ENCODE results near the gene HCRTR1.

DNA sequence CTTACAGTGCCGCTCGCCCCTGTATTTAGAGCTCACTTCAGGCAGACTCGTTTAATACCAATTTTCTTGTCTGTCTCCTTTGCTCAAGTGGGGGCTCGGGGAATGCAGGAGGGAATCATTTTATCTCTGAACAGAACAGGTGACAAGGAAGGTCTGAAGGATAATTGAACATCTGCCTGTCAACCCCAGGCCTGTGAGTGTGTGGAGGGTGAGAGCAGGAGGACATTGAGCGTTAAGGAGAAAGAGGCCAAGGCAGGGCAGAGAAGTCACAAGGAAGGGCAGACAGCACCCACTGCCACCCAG lies 36.9 kb downstream of the HCRTR1 start:
- TF ChIP-seq BRCA1 (IDR thresholded peaks at IDR 0.05; ENCODE audit: low read depth, low read length) (no peak), EZH2 (IDR thresholded peaks at IDR 0.05; ENCODE audit: borderline replicate concordance, control insufficient read depth, low read depth, low read length) (no peak), POLR2AphosphoS5 (IDR thresholded peaks at IDR 0.05; ENCODE audit: low read length) (no peak), HCFC1 (IDR thresholded peaks at IDR 0.05; ENCODE audit: low read length) (no peak), POLR2A (IDR thresholded peaks at IDR 0.05; ENCODE audit: low read depth, low read length) (no peak), NR2F1 (conservative IDR thresholded peaks at IDR 0.05) (no peak), MYC (IDR thresholded peaks at IDR 0.05; ENCODE audit: insufficient read depth, insufficient read length, insufficient replicate concordance, low read length, severe bottlenecking) (no peak), SRF (IDR thresholded peaks at IDR 0.05; ENCODE audit: low read depth in 2 of 2, low read length in 2 of 2) (no peak), KDM1A (IDR thresholded peaks at IDR 0.05; ENCODE audit: borderline replicate concordance) (no peak)
- TF ChIP-seq, protein P1, sequence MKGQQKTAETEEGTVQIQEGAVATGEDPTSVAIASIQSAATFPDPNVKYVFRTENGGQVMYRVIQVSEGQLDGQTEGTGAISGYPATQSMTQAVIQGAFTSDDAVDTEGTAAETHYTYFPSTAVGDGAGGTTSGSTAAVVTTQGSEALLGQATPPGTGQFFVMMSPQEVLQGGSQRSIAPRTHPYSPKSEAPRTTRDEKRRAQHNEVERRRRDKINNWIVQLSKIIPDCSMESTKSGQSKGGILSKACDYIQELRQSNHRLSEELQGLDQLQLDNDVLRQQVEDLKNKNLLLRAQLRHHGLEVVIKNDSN (IDR thresholded peaks at IDR 0.05; ENCODE audit: borderline replicate concordance, extremely low read length, insufficient read depth, low read depth, low read length), result no peak
- TF ChIP-seq, protein P2, sequence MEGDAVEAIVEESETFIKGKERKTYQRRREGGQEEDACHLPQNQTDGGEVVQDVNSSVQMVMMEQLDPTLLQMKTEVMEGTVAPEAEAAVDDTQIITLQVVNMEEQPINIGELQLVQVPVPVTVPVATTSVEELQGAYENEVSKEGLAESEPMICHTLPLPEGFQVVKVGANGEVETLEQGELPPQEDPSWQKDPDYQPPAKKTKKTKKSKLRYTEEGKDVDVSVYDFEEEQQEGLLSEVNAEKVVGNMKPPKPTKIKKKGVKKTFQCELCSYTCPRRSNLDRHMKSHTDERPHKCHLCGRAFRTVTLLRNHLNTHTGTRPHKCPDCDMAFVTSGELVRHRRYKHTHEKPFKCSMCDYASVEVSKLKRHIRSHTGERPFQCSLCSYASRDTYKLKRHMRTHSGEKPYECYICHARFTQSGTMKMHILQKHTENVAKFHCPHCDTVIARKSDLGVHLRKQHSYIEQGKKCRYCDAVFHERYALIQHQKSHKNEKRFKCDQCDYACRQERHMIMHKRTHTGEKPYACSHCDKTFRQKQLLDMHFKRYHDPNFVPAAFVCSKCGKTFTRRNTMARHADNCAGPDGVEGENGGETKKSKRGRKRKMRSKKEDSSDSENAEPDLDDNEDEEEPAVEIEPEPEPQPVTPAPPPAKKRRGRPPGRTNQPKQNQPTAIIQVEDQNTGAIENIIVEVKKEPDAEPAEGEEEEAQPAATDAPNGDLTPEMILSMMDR (IDR thresholded peaks at IDR 0.05 in 2 of 3, conservative IDR thresholded peaks at IDR 0.05 in 1 of 3; ENCODE audit: control insufficient read depth in 2 of 3, extremely low read depth in 1 of 3, insufficient read depth in 1 of 3, low read depth in 3 of 3, low read length in 3 of 3), result no peak
- TF ChIP-seq, protein P3, sequence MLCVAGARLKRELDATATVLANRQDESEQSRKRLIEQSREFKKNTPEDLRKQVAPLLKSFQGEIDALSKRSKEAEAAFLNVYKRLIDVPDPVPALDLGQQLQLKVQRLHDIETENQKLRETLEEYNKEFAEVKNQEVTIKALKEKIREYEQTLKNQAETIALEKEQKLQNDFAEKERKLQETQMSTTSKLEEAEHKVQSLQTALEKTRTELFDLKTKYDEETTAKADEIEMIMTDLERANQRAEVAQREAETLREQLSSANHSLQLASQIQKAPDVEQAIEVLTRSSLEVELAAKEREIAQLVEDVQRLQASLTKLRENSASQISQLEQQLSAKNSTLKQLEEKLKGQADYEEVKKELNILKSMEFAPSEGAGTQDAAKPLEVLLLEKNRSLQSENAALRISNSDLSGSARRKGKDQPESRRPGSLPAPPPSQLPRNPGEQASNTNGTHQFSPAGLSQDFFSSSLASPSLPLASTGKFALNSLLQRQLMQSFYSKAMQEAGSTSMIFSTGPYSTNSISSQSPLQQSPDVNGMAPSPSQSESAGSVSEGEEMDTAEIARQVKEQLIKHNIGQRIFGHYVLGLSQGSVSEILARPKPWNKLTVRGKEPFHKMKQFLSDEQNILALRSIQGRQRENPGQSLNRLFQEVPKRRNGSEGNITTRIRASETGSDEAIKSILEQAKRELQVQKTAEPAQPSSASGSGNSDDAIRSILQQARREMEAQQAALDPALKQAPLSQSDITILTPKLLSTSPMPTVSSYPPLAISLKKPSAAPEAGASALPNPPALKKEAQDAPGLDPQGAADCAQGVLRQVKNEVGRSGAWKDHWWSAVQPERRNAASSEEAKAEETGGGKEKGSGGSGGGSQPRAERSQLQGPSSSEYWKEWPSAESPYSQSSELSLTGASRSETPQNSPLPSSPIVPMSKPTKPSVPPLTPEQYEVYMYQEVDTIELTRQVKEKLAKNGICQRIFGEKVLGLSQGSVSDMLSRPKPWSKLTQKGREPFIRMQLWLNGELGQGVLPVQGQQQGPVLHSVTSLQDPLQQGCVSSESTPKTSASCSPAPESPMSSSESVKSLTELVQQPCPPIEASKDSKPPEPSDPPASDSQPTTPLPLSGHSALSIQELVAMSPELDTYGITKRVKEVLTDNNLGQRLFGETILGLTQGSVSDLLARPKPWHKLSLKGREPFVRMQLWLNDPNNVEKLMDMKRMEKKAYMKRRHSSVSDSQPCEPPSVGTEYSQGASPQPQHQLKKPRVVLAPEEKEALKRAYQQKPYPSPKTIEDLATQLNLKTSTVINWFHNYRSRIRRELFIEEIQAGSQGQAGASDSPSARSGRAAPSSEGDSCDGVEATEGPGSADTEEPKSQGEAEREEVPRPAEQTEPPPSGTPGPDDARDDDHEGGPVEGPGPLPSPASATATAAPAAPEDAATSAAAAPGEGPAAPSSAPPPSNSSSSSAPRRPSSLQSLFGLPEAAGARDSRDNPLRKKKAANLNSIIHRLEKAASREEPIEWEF (IDR thresholded peaks at IDR 0.05; ENCODE audit: insufficient replicate concordance, low read depth, low read length), result no peak
- TF ChIP-seq, protein P4, sequence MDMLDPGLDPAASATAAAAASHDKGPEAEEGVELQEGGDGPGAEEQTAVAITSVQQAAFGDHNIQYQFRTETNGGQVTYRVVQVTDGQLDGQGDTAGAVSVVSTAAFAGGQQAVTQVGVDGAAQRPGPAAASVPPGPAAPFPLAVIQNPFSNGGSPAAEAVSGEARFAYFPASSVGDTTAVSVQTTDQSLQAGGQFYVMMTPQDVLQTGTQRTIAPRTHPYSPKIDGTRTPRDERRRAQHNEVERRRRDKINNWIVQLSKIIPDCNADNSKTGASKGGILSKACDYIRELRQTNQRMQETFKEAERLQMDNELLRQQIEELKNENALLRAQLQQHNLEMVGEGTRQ (IDR thresholded peaks at IDR 0.05; ENCODE audit: borderline replicate concordance, low read depth, low read length), result no peak
- TF ChIP-seq, protein P5, sequence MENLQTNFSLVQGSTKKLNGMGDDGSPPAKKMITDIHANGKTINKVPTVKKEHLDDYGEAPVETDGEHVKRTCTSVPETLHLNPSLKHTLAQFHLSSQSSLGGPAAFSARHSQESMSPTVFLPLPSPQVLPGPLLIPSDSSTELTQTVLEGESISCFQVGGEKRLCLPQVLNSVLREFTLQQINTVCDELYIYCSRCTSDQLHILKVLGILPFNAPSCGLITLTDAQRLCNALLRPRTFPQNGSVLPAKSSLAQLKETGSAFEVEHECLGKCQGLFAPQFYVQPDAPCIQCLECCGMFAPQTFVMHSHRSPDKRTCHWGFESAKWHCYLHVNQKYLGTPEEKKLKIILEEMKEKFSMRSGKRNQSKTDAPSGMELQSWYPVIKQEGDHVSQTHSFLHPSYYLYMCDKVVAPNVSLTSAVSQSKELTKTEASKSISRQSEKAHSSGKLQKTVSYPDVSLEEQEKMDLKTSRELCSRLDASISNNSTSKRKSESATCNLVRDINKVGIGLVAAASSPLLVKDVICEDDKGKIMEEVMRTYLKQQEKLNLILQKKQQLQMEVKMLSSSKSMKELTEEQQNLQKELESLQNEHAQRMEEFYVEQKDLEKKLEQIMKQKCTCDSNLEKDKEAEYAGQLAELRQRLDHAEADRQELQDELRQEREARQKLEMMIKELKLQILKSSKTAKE (IDR thresholded peaks at IDR 0.05; ENCODE audit: low read depth, poor library complexity, severe bottlenecking), result no peak
